Testis (tissue), 3 donors: ENCODE data around the gene ZNF217. TPM values are rescaled to one million over a fixed set of nuclear protein-coding genes. Genes with fewer than 3 reads are reported as not detected.
"Not testable (repeated sequence)": the region's sequence is repeated elsewhere in the genome, so short reads cannot be mapped to it uniquely, and the experiment has no call there.

Experiments
- DNase-seq: peaks from one replicate; pipeline ENCODE4 v3.0.0-alpha.2; 2019
- H3K27ac ChIP-seq, 2 donors: fragments of 200-600 bp; sonication (generic); one replicate each; pipeline ENCODE4 v1.5.1; 2019
- H3K27me3 ChIP-seq: fragments of 200-600 bp; sonication (generic); one replicate; pipeline ENCODE4 v1.5.1; 2019
- H3K36me3 ChIP-seq: fragments of 200-600 bp; sonication (generic); one replicate; pipeline ENCODE4 v1.5.1; 2017; ENCODE audit warnings: low read depth; ENCODE audit errors: missing control alignments
- H3K4me1 ChIP-seq: fragments of 200-600 bp; sonication (generic); one replicate; pipeline ENCODE4 v1.5.1; 2019
- H3K4me3 ChIP-seq, 2 donors: fragments of 200-600 bp; sonication (generic); one replicate each; pipeline ENCODE4 v1.5.1; 2017 to 2019
- H3K9me3 ChIP-seq: fragments of 200-600 bp; sonication (generic); one replicate; pipeline ENCODE4 v1.5.1; 2017
- CTCF ChIP-seq, 3 experiments: fragments of 450-650 bp in 2 of 3; fragments of 200-600 bp in 1 of 3; sonication (generic) in 1 of 3; IDR thresholded peaks; one replicate each; pipeline ENCODE4 v1.5.1; 2016 to 2019; ENCODE audit warnings: antibody characterized with exemption in 3 of 3, mild to moderate bottlenecking in 2 of 3, moderate library complexity in 1 of 3
- POLR2A ChIP-seq: fragments of 450-650 bp; IDR thresholded peaks from one replicate; pipeline ENCODE4 v1.6.1; 2017; ENCODE audit warnings: antibody characterized with exemption, mild to moderate bottlenecking, moderate library complexity
- WGBS, 2 donors: methylation state at CpG; one replicate each; pipeline ENCODE4 v1.1.5; 2018; 5-methylcytosine and 5-hydroxymethylcytosine counted together
- intact Hi-C: fragments of 100-400 bp; cut with DNase I; formaldehyde crosslinking; loops from one replicate; pipeline ENCODE4 v1.15.1; 2023; ENCODE audit warnings: low total_unique reads
- polyA plus RNA-seq: library from polyadenylated mRNA; stranded (reverse); fragments of 350-450 nt; fragmentation: Illumina TruSeq; extraction: RNeasy Lipid Tissue Mini Kit (QIAGEN cat#74804); gene quantifications from one replicate; pipeline ENCODE4 v1.2.3, GENCODE V29; 2014; ENCODE audit warnings: low read depth, low replicate concordance; ENCODE audit not compliant: insufficient read depth
- total RNA-seq, 2 donors: library from RNA; depleted of rRNA; stranded (reverse); fragments of >200 nt; gene quantifications; one replicate each; pipeline ENCODE4 v1.2.3, GENCODE V29; 2016

ZNF217 gene
- total and polyA plus RNA-seq, 3 donors from 2014 or later: 47.3 to 61.2 (median 48.6) TPM

GRCh38 chr20:53524589-53525312 lies 68.9 kb downstream of the ZNF217 start:
- no peaks in the 10 kb centered on the region for H3K36me3 ChIP-seq
- H3K4me1 ChIP-seq: no peaks in the 10 kb centered on the region
- WGBS, 2 donors: 54 to 63% methylated on average over 3 to 13 of the region's 13 CpGs
- no peaks in the 10 kb centered on the region for H3K27me3 ChIP-seq
- H3K9me3 ChIP-seq: no peaks in the 10 kb centered on the region
- DNase-seq: no peak
- no peak for TF ChIP-seq CTCF (IDR thresholded peaks at IDR 0.05)
- TF ChIP-seq POLR2A: no peak
- no peak overlapping the region for H3K27ac ChIP-seq
- intact Hi-C loops: no loop called here
- no peak overlapping the region for H3K4me3 ChIP-seq

GRCh38 chr20:53523615-53524014 lies 70.0 kb downstream of the ZNF217 start:
- H3K4me3 ChIP-seq, H3K36me3 ChIP-seq, H3K4me1 ChIP-seq, H3K9me3 ChIP-seq, intact Hi-C loops, DNase-seq, H3K27me3 ChIP-seq, H3K27ac ChIP-seq: not testable (repeated sequence)
- 94% methylated on average over 2 of the region's 2 CpGs for WGBS, 2 donors

- Histone ChIP-seq H3K27me3 (no peaks in the 10 kb centered on the region), H3K4me3 (no peak overlapping the region), H3K27ac (no peak overlapping the region), H3K9me3 (no peaks in the 10 kb centered on the region), H3K4me1 (no peaks in the 10 kb centered on the region), H3K36me3 (no peaks in the 10 kb centered on the region)
- intact Hi-C loops: no loop called here
- no peak for DNase-seq
- 81 to 89% methylated on average over 4 to 5 of the region's 5 CpGs for WGBS, 2 donors
- TF ChIP-seq POLR2A: no peak
- no peak for TF ChIP-seq CTCF (IDR thresholded peaks at IDR 0.05)
Observed at GRCh38 chr20:53522696-53523095, 70.9 kb downstream of the ZNF217 start.

GRCh38 chr20:53522026-53522425 lies 71.6 kb downstream of the ZNF217 start:
- intact Hi-C loops: no loop called here
- 93% methylated on average over 3 of the region's 3 CpGs for WGBS, 2 donors
- Histone ChIP-seq H3K4me1 (no peaks in the 10 kb centered on the region), H3K27me3 (no peaks in the 10 kb centered on the region), H3K27ac (no peak overlapping the region), H3K4me3 (no peak overlapping the region), H3K36me3 (no peaks in the 10 kb centered on the region), H3K9me3 (no peaks in the 10 kb centered on the region)
- TF ChIP-seq CTCF (IDR thresholded peaks at IDR 0.05) (no peak), POLR2A (no peak)
- no peak for DNase-seq

- H3K4me3 ChIP-seq, H3K9me3 ChIP-seq, DNase-seq, H3K36me3 ChIP-seq, H3K4me1 ChIP-seq, H3K27me3 ChIP-seq, H3K27ac ChIP-seq, intact Hi-C loops: not testable (repeated sequence)
- WGBS, 2 donors: 91% methylated on average over 5 of the region's 5 CpGs
Observed at GRCh38 chr20:53521421-53521820, 72.2 kb downstream of the ZNF217 start.

GRCh38 chr20:53517146-53517545 lies 76.5 kb downstream of the ZNF217 start:
- Histone ChIP-seq H3K4me1 (no peaks in the 10 kb centered on the region), H3K4me3 (no peak overlapping the region), H3K9me3 (no peaks in the 10 kb centered on the region), H3K27me3 (no peaks in the 10 kb centered on the region), H3K36me3 (no peaks in the 10 kb centered on the region), H3K27ac (no peak overlapping the region)
- intact Hi-C loops: no loop called here
- WGBS, 2 donors: 85 to 86% methylated on average over 12 to 13 of the region's 13 CpGs
- no peak for DNase-seq
- TF ChIP-seq POLR2A: no peak
- TF ChIP-seq CTCF (IDR thresholded peaks at IDR 0.05): no peak
